ENCODE data around the gene RHOJ. TPM values are rescaled to one million over a fixed set of nuclear protein-coding genes. Genes with fewer than 3 reads are reported as not detected.

The RHOJ gene
- total and polyA plus RNA-seq, 10 of the 15 experiments (the other 5 are each of a cell fraction or from before 2014, with no cell fraction given): not detected

- POLR2A ChIA-PET: interaction anchor here (0.6 kb wide), 1 partner anchor 110 kb away, joined by 4 read pairs; no protein-coding TSS in a partner anchor
- WGBS (ENCODE audit: insufficient coverage, insufficient replicate concordance, low lambda C conversion rate, missing lambda C conversion rate): 38% methylated on average over 7 of the region's 7 CpGs
- H4K20me1 ChIP-seq (ENCODE audit: control insufficient read depth, insufficient read depth): no peaks in the 10 kb centered on the region
- SMC1A ChIA-PET (ENCODE audit: uncharacterized antibody, unreplicated experiment): interaction anchor here (0.7 to 2.1 kb wide), 4 partner anchors 9 to 1105 kb away, joined by 3 to 6 read pairs (median 4); no protein-coding TSS in a partner anchor
- H3K9me3 ChIP-seq (replicated peaks; ENCODE audit: control insufficient read depth, insufficient read depth, low read length): no peaks in the 10 kb centered on the region
- no peak for FAIRE-seq
- no TSS peak for BruUV-seq (replicated peaks)
- intact Hi-C loops (cut with micrococcal nuclease; ENCODE audit: unreplicated experiment): no loop called here
- no peaks in the 10 kb centered on the region for H3K27me3 ChIP-seq (replicated peaks in 1 of 2; ENCODE audit: control insufficient read depth in 2 of 2, insufficient read depth in 2 of 2, low read length in 1 of 2)
- H3K36me3 ChIP-seq (ENCODE audit: control insufficient read depth in 2 of 2, insufficient read depth in 2 of 2, low read length in 1 of 2): no peaks in the 10 kb centered on the region
- peaks cover 13% of the 10 kb centered on the region for H3K4me1 ChIP-seq (ENCODE audit: control insufficient read depth, insufficient read depth, low read length)
- CTCF ChIA-PET: interaction anchor here (0.7 to 1.4 kb wide), 3 partner anchors 9 to 1121 kb away, joined by 3 read pairs; no protein-coding TSS in a partner anchor
- TF ChIP-seq RUNX3 (IDR thresholded peaks at IDR 0.05; ENCODE audit: low read length) (peak; percentile 45; the same call in 1 of the 2 replicates), JUNB (IDR thresholded peaks at IDR 0.05) (peak; percentile 46), MEF2A (IDR thresholded peaks at IDR 0.05; ENCODE audit: insufficient read depth, low read depth, low read length) (no peak), CHD2 (IDR thresholded peaks at IDR 0.05; ENCODE audit: borderline replicate concordance, low read depth, low read length) (no peak), STAT1 (conservative IDR thresholded peaks at IDR 0.05) (no peak)
- peak overlapping the region; percentile 72; the same call in 1 of the 2 replicates for H3K4me2 ChIP-seq (ENCODE audit: control insufficient read depth, insufficient read depth)
- no peaks in the 10 kb centered on the region for H3K79me2 ChIP-seq (ENCODE audit: control insufficient read depth, insufficient read depth, low read length)
- H3K9ac ChIP-seq (ENCODE audit: control insufficient read depth, insufficient read depth, low read length): no peak overlapping the region
- no peak; the same call in 2 of the 3 replicates for ATAC-seq
- no peak overlapping the region for H3K4me3 ChIP-seq
- peak overlapping the region; percentile 64 for H2AFZ ChIP-seq (ENCODE audit: control insufficient read depth, low read depth, low read length)
- peak overlapping the region; percentile 27; the same call in 1 of the 2 replicates for H3K27ac ChIP-seq (ENCODE audit: control insufficient read depth, insufficient read depth)
- RAD21 ChIA-PET (ENCODE audit: unreplicated experiment): no interaction called here
- no peak for DNase-seq (ENCODE audit: low read depth, low spot score)
- in situ Hi-C loops (cut with MboI): loop anchor here (5.0 kb wide), 1 partner anchor 1117 kb away; no protein-coding TSS in a partner anchor
These were observed 79.6 kb downstream of the RHOJ start for GRCh38 chr14:63283884-63284248.

GRCh38 chr14:63286071-63286470 is 81.8 kb downstream of the RHOJ start:
- Histone ChIP-seq H2AFZ (ENCODE audit: control insufficient read depth, low read depth, low read length) (no peak overlapping the region), H3K79me2 (ENCODE audit: control insufficient read depth, insufficient read depth, low read length) (no peaks in the 10 kb centered on the region), H3K4me1 (ENCODE audit: control insufficient read depth, insufficient read depth, low read length) (peaks cover 13% of the 10 kb centered on the region), H3K27ac (ENCODE audit: control insufficient read depth, insufficient read depth) (no peak overlapping the region), H3K9ac (ENCODE audit: control insufficient read depth, insufficient read depth, low read length) (no peak overlapping the region), H3K4me3 (no peak overlapping the region), H4K20me1 (ENCODE audit: control insufficient read depth, insufficient read depth) (no peaks in the 10 kb centered on the region), H3K27me3 (replicated peaks in 1 of 2; ENCODE audit: control insufficient read depth in 2 of 2, insufficient read depth in 2 of 2, low read length in 1 of 2) (no peaks in the 10 kb centered on the region), H3K36me3 (ENCODE audit: control insufficient read depth in 2 of 2, insufficient read depth in 2 of 2, low read length in 1 of 2) (no peaks in the 10 kb centered on the region), H3K9me3 (replicated peaks; ENCODE audit: control insufficient read depth, insufficient read depth, low read length) (no peaks in the 10 kb centered on the region), H3K4me2 (ENCODE audit: control insufficient read depth, insufficient read depth) (no peak overlapping the region)
- TF ChIP-seq ZBTB11 (CRISPR knock-in tag; IDR thresholded peaks at IDR 0.05) (no peak), CBX5 (IDR thresholded peaks at IDR 0.05; ENCODE audit: low read depth) (no peak)
- 77% methylated on average over 2 of the region's 2 CpGs for WGBS (ENCODE audit: insufficient coverage, insufficient replicate concordance, low lambda C conversion rate, missing lambda C conversion rate)
- intact Hi-C loops (cut with micrococcal nuclease; ENCODE audit: unreplicated experiment): no loop called here
- RAD21 ChIA-PET (ENCODE audit: unreplicated experiment): no interaction called here
- DNase-seq (ENCODE audit: low read depth, low spot score) (no peak), ATAC-seq (no peak), FAIRE-seq (no peak)
- CTCF ChIA-PET: no interaction called here
- POLR2A ChIA-PET: no interaction called here
- BruUV-seq (replicated peaks): no TSS peak
- in situ Hi-C loops (cut with MboI): no loop called here
- SMC1A ChIA-PET (ENCODE audit: uncharacterized antibody, unreplicated experiment): no interaction called here
